Loucy (cell line): Measurements from ENCODE around the gene SLC8A2.

Experiments
- H2AFZ ChIP-seq: fragments of 200-600 bp; sonication (generic); 2 replicates; pipeline ENCODE4 v1.6.0; 2016; ENCODE audit warnings: antibody characterized with exemption, mild to moderate bottlenecking, low read length, moderate library complexity
- H3F3A ChIP-seq: fragments of 200-600 bp; 2 replicates; pipeline ENCODE4 v1.6.0; 2016; ENCODE audit warnings: antibody characterized with exemption, low read depth, mild to moderate bottlenecking
- H3K27me3 ChIP-seq: fragments of 200-600 bp; sonication (generic); 2 replicates; pipeline ENCODE4 v1.6.1; 2014; ENCODE audit warnings: low read length, mild to moderate bottlenecking; ENCODE audit not compliant: insufficient read depth, poor library complexity, severe bottlenecking
- H3K36me3 ChIP-seq: fragments of 200-600 bp; sonication (generic); 2 replicates; pipeline ENCODE4 v1.6.1; 2016; ENCODE audit warnings: low read length; ENCODE audit not compliant: insufficient read depth
- H3K4me1 ChIP-seq: fragments of 200-600 bp; sonication (generic); 2 replicates; pipeline ENCODE4 v1.5.1; 2014; ENCODE audit warnings: low read length, mild to moderate bottlenecking; ENCODE audit not compliant: insufficient read depth, poor library complexity, severe bottlenecking
- H3K4me2 ChIP-seq: fragments of 200-600 bp; sonication (generic); 2 replicates; pipeline ENCODE4 v1.6.0; 2014; ENCODE audit warnings: antibody characterized with exemption, low read length, low read depth, mild to moderate bottlenecking; ENCODE audit not compliant: poor library complexity, severe bottlenecking
- H3K4me3 ChIP-seq: fragments of 200-600 bp; sonication (generic); 2 replicates; pipeline ENCODE4 v1.5.1; 2014; ENCODE audit warnings: low read length, mild to moderate bottlenecking, mixed read lengths; ENCODE audit not compliant: poor library complexity, severe bottlenecking
- H3K79me2 ChIP-seq: fragments of 200-600 bp; sonication (generic); 2 replicates; pipeline ENCODE4 v1.6.1; 2014; ENCODE audit warnings: low read length; ENCODE audit not compliant: insufficient read depth
- H3K9ac ChIP-seq: fragments of 200-600 bp; sonication (generic); 2 replicates; pipeline ENCODE4 v1.6.0; 2014; ENCODE audit warnings: mild to moderate bottlenecking, low read depth, low read length, moderate library complexity; ENCODE audit not compliant: poor library complexity, severe bottlenecking
- H3K9me2 ChIP-seq: fragments of 200-600 bp; sonication (generic); replicated peaks from 2 replicates; pipeline ENCODE4 v1.6.1; 2016; ENCODE audit warnings: low read depth, low read length, mixed read lengths
- H3K9me3 ChIP-seq: fragments of 200-600 bp; sonication (generic); 2 replicates; pipeline ENCODE4 v1.6.1; 2014; ENCODE audit warnings: mild to moderate bottlenecking, antibody characterized with exemption, low read length, low read depth; ENCODE audit not compliant: insufficient read depth
- H4K20me1 ChIP-seq: fragments of 200-600 bp; sonication (generic); 2 replicates; pipeline ENCODE4 v1.6.0; 2014; ENCODE audit warnings: antibody characterized with exemption, low read length, mild to moderate bottlenecking; ENCODE audit not compliant: insufficient read depth, poor library complexity, severe bottlenecking
- EZH2phosphoT487 ChIP-seq: fragments of 200-600 bp; IDR thresholded peaks from 2 replicates; pipeline ENCODE4 v1.6.1; 2018; ENCODE audit warnings: antibody characterized with exemption, mild to moderate bottlenecking, moderate library complexity, borderline replicate concordance
- TF ChIP-seq, protein P1 (sequence below): fragments of 200-600 bp; sonication (generic); conservative IDR thresholded peaks from 2 replicates; pipeline ENCODE4 v1.5.1; 2014; ENCODE audit warnings: mild to moderate bottlenecking, antibody characterized with exemption, low read length

SLC8A2 gene

DNA sequence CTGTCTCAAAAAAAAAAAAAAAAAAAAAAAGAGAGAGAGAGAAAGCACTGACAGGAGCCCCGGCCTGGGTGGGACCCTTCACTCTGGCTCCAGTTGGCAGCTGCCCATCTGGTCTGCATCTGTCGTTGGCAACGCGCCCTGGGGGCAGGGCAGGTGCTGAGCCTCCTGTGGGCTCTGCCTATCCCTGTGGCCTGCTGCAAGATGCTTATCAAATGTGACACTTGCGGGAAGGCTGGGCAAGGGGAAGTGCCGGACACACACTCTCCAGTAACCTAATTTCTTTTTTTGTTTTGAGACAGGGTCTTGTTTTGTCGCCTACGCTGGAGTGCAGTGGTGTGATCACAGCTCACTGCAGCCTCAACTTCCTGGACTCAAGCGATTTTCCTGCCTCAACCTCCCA is 23.0 kb upstream of the SLC8A2 start:
- H3K27me3 ChIP-seq: no peaks in the 10 kb centered on the region
- H3K9ac ChIP-seq: no peak overlapping the region
- no peak overlapping the region for H3K4me2 ChIP-seq
- H2AFZ ChIP-seq: no peak overlapping the region
- H3F3A ChIP-seq: no peaks in the 10 kb centered on the region
- H3K4me1 ChIP-seq: no peaks in the 10 kb centered on the region
- peaks cover 51% of the 10 kb centered on the region; the same call in 1 of the 2 replicates for H3K36me3 ChIP-seq
- no peaks in the 10 kb centered on the region for H3K9me2 ChIP-seq
- H3K9me3 ChIP-seq: no peaks in the 10 kb centered on the region
- no peaks in the 10 kb centered on the region for H3K79me2 ChIP-seq
- no peaks in the 10 kb centered on the region for H4K20me1 ChIP-seq
- no peak for TF ChIP-seq EZH2phosphoT487
- TF ChIP-seq, protein P1, sequence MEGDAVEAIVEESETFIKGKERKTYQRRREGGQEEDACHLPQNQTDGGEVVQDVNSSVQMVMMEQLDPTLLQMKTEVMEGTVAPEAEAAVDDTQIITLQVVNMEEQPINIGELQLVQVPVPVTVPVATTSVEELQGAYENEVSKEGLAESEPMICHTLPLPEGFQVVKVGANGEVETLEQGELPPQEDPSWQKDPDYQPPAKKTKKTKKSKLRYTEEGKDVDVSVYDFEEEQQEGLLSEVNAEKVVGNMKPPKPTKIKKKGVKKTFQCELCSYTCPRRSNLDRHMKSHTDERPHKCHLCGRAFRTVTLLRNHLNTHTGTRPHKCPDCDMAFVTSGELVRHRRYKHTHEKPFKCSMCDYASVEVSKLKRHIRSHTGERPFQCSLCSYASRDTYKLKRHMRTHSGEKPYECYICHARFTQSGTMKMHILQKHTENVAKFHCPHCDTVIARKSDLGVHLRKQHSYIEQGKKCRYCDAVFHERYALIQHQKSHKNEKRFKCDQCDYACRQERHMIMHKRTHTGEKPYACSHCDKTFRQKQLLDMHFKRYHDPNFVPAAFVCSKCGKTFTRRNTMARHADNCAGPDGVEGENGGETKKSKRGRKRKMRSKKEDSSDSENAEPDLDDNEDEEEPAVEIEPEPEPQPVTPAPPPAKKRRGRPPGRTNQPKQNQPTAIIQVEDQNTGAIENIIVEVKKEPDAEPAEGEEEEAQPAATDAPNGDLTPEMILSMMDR: no peak
- no peak overlapping the region for H3K4me3 ChIP-seq

DNA sequence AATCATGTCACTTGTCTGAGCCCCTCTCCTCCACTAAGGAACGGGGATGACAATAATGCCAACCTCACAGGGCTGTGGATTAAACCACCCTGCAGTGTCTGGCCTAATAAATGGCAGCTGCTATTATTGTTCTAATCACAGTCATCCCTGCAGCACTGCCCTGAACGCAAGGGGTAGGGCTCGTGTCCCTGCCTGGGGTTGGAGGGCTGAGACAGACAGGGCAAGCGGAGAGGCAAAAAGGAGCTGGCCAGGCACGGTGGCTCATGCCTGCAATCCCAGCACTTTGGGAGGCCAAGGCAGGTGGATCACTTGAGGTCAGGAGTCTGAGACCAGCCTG is 22.5 kb upstream of the SLC8A2 start:
- no peak for TF ChIP-seq EZH2phosphoT487
- TF ChIP-seq, protein P1: no peak
- Histone ChIP-seq H2AFZ (no peak overlapping the region), H3F3A (no peaks in the 10 kb centered on the region), H3K9me2 (no peaks in the 10 kb centered on the region), H3K79me2 (no peaks in the 10 kb centered on the region), H3K9ac (no peak overlapping the region), H3K9me3 (no peaks in the 10 kb centered on the region), H3K4me1 (no peaks in the 10 kb centered on the region), H3K4me2 (no peak overlapping the region), H4K20me1 (no peaks in the 10 kb centered on the region), H3K36me3 (peaks cover 47% of the 10 kb centered on the region; the same call in 1 of the 2 replicates), H3K4me3 (no peak overlapping the region), H3K27me3 (no peaks in the 10 kb centered on the region)

GRCh38 chr19:47493378-47494210 is 21.9 kb upstream of the SLC8A2 start:
- Histone ChIP-seq H3K4me1 (no peaks in the 10 kb centered on the region), H3F3A (no peaks in the 10 kb centered on the region), H3K9me2 (no peaks in the 10 kb centered on the region), H3K4me3 (no peak overlapping the region), H4K20me1 (no peaks in the 10 kb centered on the region), H3K9ac (no peak overlapping the region), H2AFZ (no peak overlapping the region), H3K79me2 (no peaks in the 10 kb centered on the region), H3K36me3 (peaks cover 43% of the 10 kb centered on the region; the same call in 1 of the 2 replicates), H3K9me3 (no peaks in the 10 kb centered on the region), H3K4me2 (no peak overlapping the region), H3K27me3 (no peaks in the 10 kb centered on the region)
- TF ChIP-seq, protein P1: no peak
- no peak for TF ChIP-seq EZH2phosphoT487
